Measurements from ENCODE around the gene FA2H.

FA2H gene

GRCh38 chr16:74761665-74762064 lies 13.0 kb downstream of the FA2H start:
- Histone ChIP-seq H3K79me2 (ENCODE audit: low read length) (no peaks in the 10 kb centered on the region), H3K9me3 (ENCODE audit: insufficient read depth, low read length) (no peaks in the 10 kb centered on the region), H3K4me2 (ENCODE audit: low read length) (no peak overlapping the region), H3K9ac (ENCODE audit: low read length) (no peak overlapping the region), H3K4me1 (ENCODE audit: low read length) (peaks cover 7% of the 10 kb centered on the region; the same call in 1 of the 2 replicates), H3K4me3 (ENCODE audit: low read length) (no peak overlapping the region), H2AFZ (ENCODE audit: low read depth, low read length) (no peak overlapping the region), H3K27ac (ENCODE audit: low read length) (no peak overlapping the region), H3K27me3 (ENCODE audit: low read depth, low read length) (no peaks in the 10 kb centered on the region; the same call in 1 of the 2 replicates), H3K36me3 (replicated peaks; ENCODE audit: low read depth, low read length) (no peaks in the 10 kb centered on the region), H4K20me1 (ENCODE audit: insufficient read depth, low read length) (no peaks in the 10 kb centered on the region)
- TF ChIP-seq EZH2phosphoT487 (IDR thresholded peaks at IDR 0.05; ENCODE audit: low read depth), result no peak
- no peak for TF ChIP-seq CTCF (IDR thresholded peaks at IDR 0.05; ENCODE audit: low read depth, low read length)

GRCh38 chr16:74760007-74760767 lies 14.4 kb downstream of the FA2H start:
- Histone ChIP-seq H3K79me2 (ENCODE audit: low read length) (no peaks in the 10 kb centered on the region), H3K4me2 (ENCODE audit: low read length) (peak overlapping the region; percentile 27; the same call in 1 of the 2 replicates), H3K36me3 (replicated peaks; ENCODE audit: low read depth, low read length) (no peaks in the 10 kb centered on the region), H3K9ac (ENCODE audit: low read length) (no peak overlapping the region), H2AFZ (ENCODE audit: low read depth, low read length) (no peak overlapping the region; the same call in 1 of the 2 replicates), H3K4me3 (ENCODE audit: low read length) (no peak overlapping the region), H3K27ac (ENCODE audit: low read length) (no peak overlapping the region), H4K20me1 (ENCODE audit: insufficient read depth, low read length) (no peaks in the 10 kb centered on the region), H3K27me3 (ENCODE audit: low read depth, low read length) (peaks cover 8% of the 10 kb centered on the region), H3K9me3 (ENCODE audit: insufficient read depth, low read length) (no peaks in the 10 kb centered on the region), H3K4me1 (ENCODE audit: low read length) (peaks cover 7% of the 10 kb centered on the region; the same call in 1 of the 2 replicates)
- TF ChIP-seq EZH2phosphoT487 (IDR thresholded peaks at IDR 0.05; ENCODE audit: low read depth) (no peak), CTCF (IDR thresholded peaks at IDR 0.05; ENCODE audit: low read depth, low read length) (no peak)

- Histone ChIP-seq H3K9me3 (ENCODE audit: insufficient read depth, low read length) (no peaks in the 10 kb centered on the region), H3K9ac (ENCODE audit: low read length) (no peak overlapping the region), H3K4me3 (ENCODE audit: low read length) (no peak overlapping the region), H2AFZ (ENCODE audit: low read depth, low read length) (no peak overlapping the region), H3K4me2 (ENCODE audit: low read length) (no peak overlapping the region), H3K27me3 (ENCODE audit: low read depth, low read length) (peaks cover 8% of the 10 kb centered on the region), H3K79me2 (ENCODE audit: low read length) (no peaks in the 10 kb centered on the region), H3K4me1 (ENCODE audit: low read length) (peaks cover 7% of the 10 kb centered on the region; the same call in 1 of the 2 replicates), H3K36me3 (replicated peaks; ENCODE audit: low read depth, low read length) (no peaks in the 10 kb centered on the region), H4K20me1 (ENCODE audit: insufficient read depth, low read length) (no peaks in the 10 kb centered on the region), H3K27ac (ENCODE audit: low read length) (no peak overlapping the region)
- no peak for TF ChIP-seq EZH2phosphoT487 (IDR thresholded peaks at IDR 0.05; ENCODE audit: low read depth)
- no peak for TF ChIP-seq CTCF (IDR thresholded peaks at IDR 0.05; ENCODE audit: low read depth, low read length)
These were observed 15.1 kb downstream of the FA2H start for GRCh38 chr16:74759564-74759963.

GRCh38 chr16:74758801-74759200 lies 15.8 kb downstream of the FA2H start:
- H2AFZ ChIP-seq (ENCODE audit: low read depth, low read length), result no peak overlapping the region
- H4K20me1 ChIP-seq (ENCODE audit: insufficient read depth, low read length), result no peaks in the 10 kb centered on the region
- peaks cover 8% of the 10 kb centered on the region for H3K27me3 ChIP-seq (ENCODE audit: low read depth, low read length)

More at GRCh38 chr16:74758801-74759200, 15.8 kb downstream of the FA2H start:
- Histone ChIP-seq H3K79me2 (ENCODE audit: low read length) (no peaks in the 10 kb centered on the region), H3K4me2 (ENCODE audit: low read length) (no peak overlapping the region), H3K4me3 (ENCODE audit: low read length) (no peak overlapping the region), H3K9me3 (ENCODE audit: insufficient read depth, low read length) (no peaks in the 10 kb centered on the region), H3K36me3 (replicated peaks; ENCODE audit: low read depth, low read length) (no peaks in the 10 kb centered on the region), H3K27ac (ENCODE audit: low read length) (no peak overlapping the region), H3K4me1 (ENCODE audit: low read length) (peaks cover 7% of the 10 kb centered on the region; the same call in 1 of the 2 replicates), H3K9ac (ENCODE audit: low read length) (no peak overlapping the region)
- no peak for TF ChIP-seq CTCF (IDR thresholded peaks at IDR 0.05; ENCODE audit: low read depth, low read length)
- TF ChIP-seq EZH2phosphoT487 (IDR thresholded peaks at IDR 0.05; ENCODE audit: low read depth), result no peak
